GM21717 (cell line): ENCODE measurements around the gene HNRNPCL4.
"Not testable (repeated sequence)": the region's sequence is repeated elsewhere in the genome, so short reads cannot be mapped to it uniquely, and the experiment has no call there.

Experiments
- ATAC-seq: cut with Tn5 transposase; IDR thresholded peaks from one replicate; pipeline ENCODE4 v1.9.1; 2021; ENCODE audit warnings: mild to moderate bottlenecking, moderate library complexity; ENCODE audit not compliant: unreplicated experiment

Gene HNRNPCL4

DNA sequence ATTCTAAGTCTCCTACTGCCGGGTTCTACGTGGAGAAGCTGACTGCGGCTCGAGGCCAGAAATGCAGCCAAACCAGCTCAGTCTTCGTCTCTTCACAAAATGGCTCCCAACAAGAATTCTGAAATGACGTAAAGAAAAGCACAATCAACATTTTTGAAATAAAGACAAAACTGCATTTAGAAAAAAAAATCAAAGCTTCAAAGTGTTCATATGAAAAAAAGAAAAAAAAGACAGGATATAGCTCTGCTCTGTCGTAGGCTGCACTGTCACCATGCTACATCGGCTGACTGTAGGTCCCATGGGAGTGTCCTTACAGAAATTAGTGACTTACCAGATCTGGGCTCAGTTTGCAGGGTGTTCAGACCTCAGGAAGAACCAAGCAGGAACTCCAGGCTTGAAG is at the start of gene HNRNPCL4:
HNRNPCL4 (minus strand) TSS at position 101 of the 400 bp plus-strand sequence. CDS start 164 bp downstream, outside the sequence.
- not testable (repeated sequence) for ATAC-seq

DNA sequence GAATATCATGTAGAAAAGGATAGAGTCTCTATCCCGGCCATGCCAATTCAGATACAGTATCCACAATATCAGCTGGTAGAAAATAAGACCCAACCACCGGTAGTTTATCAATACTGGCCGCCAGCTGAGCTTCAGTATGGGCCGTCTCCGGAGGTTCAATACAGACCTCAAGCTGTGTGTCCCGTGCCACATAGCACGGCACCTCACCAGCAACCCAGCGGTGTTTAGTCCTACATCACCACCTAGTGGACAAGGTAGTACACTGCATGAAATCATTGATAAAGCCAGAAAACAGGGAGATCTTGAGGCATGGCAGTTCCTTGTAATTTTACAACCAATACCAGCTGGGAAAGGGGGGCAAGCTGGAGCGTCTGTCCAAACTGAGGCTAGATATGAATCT is 43.3 kb upstream of the HNRNPCL4 start:
- not testable (repeated sequence) for ATAC-seq

DNA sequence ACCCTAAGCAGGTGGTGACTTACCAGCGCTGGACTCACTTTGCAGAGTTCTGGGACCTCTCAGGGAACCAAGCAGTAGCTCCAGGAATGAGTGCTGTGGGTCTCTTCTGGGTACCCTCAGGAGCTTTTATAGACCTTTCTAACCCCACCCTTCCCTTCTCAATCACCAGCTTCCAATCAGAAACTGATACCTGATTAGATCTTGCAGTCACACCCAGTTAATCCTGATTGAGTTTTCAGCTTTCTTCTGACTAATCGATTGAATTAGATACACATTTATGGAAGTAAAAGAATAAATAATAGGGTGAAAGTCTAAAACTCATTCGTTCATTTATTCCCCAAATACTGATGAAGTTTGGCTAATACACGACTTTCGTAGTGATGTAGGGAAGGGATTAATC is 35.9 kb upstream of the HNRNPCL4 start, which contains the start of gene PRAMEF13:
PRAMEF13 (minus strand) TSS at position 101 of the 400 bp plus-strand sequence. CDS start 1,820 bp downstream, outside the sequence.
- ATAC-seq: not testable (repeated sequence)

DNA sequence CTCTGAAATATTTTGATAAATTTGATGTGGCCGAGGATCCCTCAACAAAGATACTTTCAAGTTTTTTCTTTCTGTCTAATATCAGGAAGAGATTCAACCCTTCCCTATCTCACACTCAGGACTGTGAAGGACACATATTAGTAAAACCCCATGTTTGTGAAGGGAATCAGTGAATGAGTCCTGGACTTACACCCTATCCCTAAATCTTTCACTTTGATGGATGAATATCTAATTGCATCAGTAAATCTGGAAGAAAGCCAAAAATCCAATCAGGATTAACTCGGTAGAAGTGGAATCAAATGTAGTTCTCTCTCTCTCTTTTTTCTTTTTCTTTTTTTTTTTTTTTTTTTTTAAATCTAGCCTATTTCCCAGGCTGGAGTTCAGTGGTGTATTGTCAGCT is 6.1 kb upstream of the HNRNPCL4 start, which contains the start of gene PRAMEF9:
PRAMEF9 (plus strand) TSS at position 301 of the 400 bp plus-strand sequence. CDS start 3,433 bp downstream, outside the sequence.
- not testable (repeated sequence) for ATAC-seq

DNA sequence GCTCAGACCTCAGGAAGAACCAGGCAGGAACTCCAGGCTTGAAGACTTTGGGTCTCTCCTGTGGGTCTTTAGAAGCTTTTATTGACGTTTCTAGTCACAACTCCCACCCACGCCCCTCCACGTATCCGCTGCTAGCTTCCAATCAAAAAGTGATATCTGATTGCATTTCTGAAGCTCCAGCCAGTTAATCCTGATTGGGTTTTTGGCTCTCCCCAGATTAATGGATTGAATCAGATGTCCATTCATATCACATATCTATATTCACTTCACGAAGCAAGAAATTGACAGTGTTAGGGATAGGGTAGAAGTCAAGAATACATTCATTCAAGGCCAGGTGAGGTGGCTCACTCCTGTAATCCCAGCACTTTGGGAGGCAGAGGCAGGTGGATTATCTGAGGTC is 9.5 kb downstream of the HNRNPCL4 start, which contains the start of gene PRAMEF26:
PRAMEF26 (minus strand) TSS at position 101 of the 400 bp plus-strand sequence. CDS start 2,914 bp downstream, outside the sequence.
- not testable (repeated sequence) for ATAC-seq

DNA sequence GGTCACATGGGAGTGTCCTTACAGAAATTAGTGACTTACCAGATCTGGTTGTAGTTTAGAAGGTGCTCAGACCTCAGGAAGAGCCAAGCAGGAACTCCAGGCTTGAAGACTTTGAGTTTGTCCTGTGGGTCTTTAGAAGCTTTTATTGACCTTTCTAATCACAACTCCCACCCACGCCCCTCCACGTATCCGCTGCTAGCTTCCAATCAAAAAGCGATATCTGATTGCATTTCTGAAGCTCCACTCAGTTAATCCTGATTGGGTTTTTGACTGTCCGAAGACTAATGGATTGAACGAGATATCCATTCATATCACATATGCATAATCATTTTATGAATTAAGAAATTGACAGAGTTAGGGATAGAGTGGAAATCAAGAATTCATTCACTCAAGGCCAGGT is 48.7 kb downstream of the HNRNPCL4 start, which contains the start of gene HNRNPCL2:
HNRNPCL2 (minus strand) TSS at position 101 of the 400 bp plus-strand sequence. CDS start 454 bp downstream, outside the sequence.
- not testable (repeated sequence) for ATAC-seq
